Ovary (tissue), 9 donors: ENCODE results near the gene RNASET2. TPM values are rescaled to one million over a fixed set of nuclear protein-coding genes. Genes with fewer than 3 reads are reported as not detected.

Experiments
- DNase-seq, 5 donors: peaks; one replicate each; pipeline ENCODE4 v3.0.0-alpha.2; 2019 to 2020
- H3K27ac ChIP-seq, 2 donors: fragments of 200-600 bp; one replicate each; pipeline versions ENCODE4 v1.5.1 to v1.8.0; 2019 to 2022
- H3K27me3 ChIP-seq: fragments of 200-600 bp; one replicate; pipeline ENCODE4 v1.8.0; 2022
- H3K36me3 ChIP-seq: fragments of 200-600 bp; sonication (generic); one replicate; pipeline ENCODE4 v1.5.1; 2019
- H3K4me1 ChIP-seq: one replicate; pipeline ENCODE4 v1.8.1; 2013; ENCODE audit warnings: mild to moderate bottlenecking, moderate library complexity; ENCODE audit not compliant: insufficient read depth
- H3K4me3 ChIP-seq: fragments of 200-600 bp; sonication (generic); one replicate; pipeline ENCODE4 v1.5.1; 2017
- H3K9me3 ChIP-seq, 2 donors: fragments of 200-600 bp in 1 of 2; sonication (generic) in 1 of 2; one replicate each; pipeline versions ENCODE4 v1.5.1 to v1.8.1; 2013 to 2019; ENCODE audit warnings: mild to moderate bottlenecking in 1 of 2, moderate library complexity in 1 of 2
- CTCF ChIP-seq, 3 donors: fragments of 450-650 bp in 2 of 3; fragments of 200-600 bp in 1 of 3; IDR thresholded peaks; one replicate each; pipeline versions ENCODE4 v1.5.1 to v1.8.0; 2016 to 2022; ENCODE audit warnings: antibody characterized with exemption in 3 of 3, mild to moderate bottlenecking in 1 of 3
- EP300 ChIP-seq: sonication (generic); formaldehyde crosslinking; IDR thresholded peaks from one replicate; pipeline ENCODE4 v1.6.1; 2017; ENCODE audit warnings: antibody characterized with exemption
- POLR2A ChIP-seq: fragments of 450-650 bp; IDR thresholded peaks from one replicate; pipeline ENCODE4 v1.6.1; 2017; ENCODE audit warnings: antibody characterized with exemption, mild to moderate bottlenecking, moderate library complexity
- WGBS, 3 donors: extraction: QIAGEN DNeasy Blood & Tissue Kit in 1 of 3; methylation state at CpG; one replicate each; pipeline versions ENCODE4 v1.1.5 to v1.1.7; 2013 to 2017; 5-methylcytosine and 5-hydroxymethylcytosine counted together
- intact Hi-C, 4 donors: fragments of 100-400 bp; cut with DNase I; formaldehyde crosslinking; loops; one replicate each; pipeline versions ENCODE4 v1.11.0 to v1.15.1; 2022 to 2023
- polyA plus RNA-seq, 2 donors: library from polyadenylated mRNA; stranded (reverse); fragments of 200-250 nt in 1 of 2; fragments of 350-450 nt in 1 of 2; fragmentation: Illumina TruSeq in 1 of 2; extraction: RNeasy Lipid Tissue Mini Kit (QIAGEN cat#74804) in 1 of 2; gene quantifications; one replicate each; pipeline ENCODE4 v1.2.3, GENCODE V29; 2013 to 2014
- total RNA-seq, 7 donors: library from RNA; depleted of rRNA in 2 of 7; stranded (reverse); fragments of >200 nt in 2 of 7; fragmentation: NEBNext Ultra II Directional in 3 of 7; extraction: Animal tissue kit (Norgen Biotek cat#: 25700) in 3 of 7; gene quantifications; one replicate each; pipeline versions ENCODE4 v1.1.0 to v1.2.4, GENCODE V29; 2016 to 2023
- donor health status: DM: no; HTN: no; CAD: no; lungs with moderate emphysema.
- donor health status: DM: no; HTN: no; CAD: no.
- donor health status: Bipolar disorder and iron deficiency.
- donor health status: DM: yes; HTN: yes; CAD: no.
- donor health status: DM: no; HTN: no; CAD: no.
- donor health status: DM: yes; HTN: yes; CAD: no.

The RNASET2 gene
- total and polyA plus RNA-seq, 9 donors: 34.8 to 211 (median 56.0) TPM

GRCh38 chr6:166910601-166911000, 45.7 kb downstream of the RNASET2 start:
- Histone ChIP-seq H3K27me3 (no peaks in the 10 kb centered on the region), H3K4me1 (no peaks in the 10 kb centered on the region), H3K4me3 (no peak overlapping the region), H3K27ac (no peak overlapping the region), H3K9me3 (no peaks in the 10 kb centered on the region), H3K36me3 (no peaks in the 10 kb centered on the region)
- no peak for DNase-seq
- TF ChIP-seq EP300 (no peak), POLR2A (no peak), CTCF (IDR thresholded peaks at IDR 0.05) (no peak)
- WGBS, 3 donors: 86 to 91% (median 88%) methylated on average over 7 of the region's 7 CpGs
- intact Hi-C loops: no loop called here

GRCh38 chr6:166908811-166909210, 47.5 kb downstream of the RNASET2 start:
- Histone ChIP-seq H3K36me3 (no peaks in the 10 kb centered on the region), H3K27ac (no peak overlapping the region), H3K4me1 (no peaks in the 10 kb centered on the region), H3K4me3 (no peak overlapping the region), H3K27me3 (no peaks in the 10 kb centered on the region), H3K9me3 (no peaks in the 10 kb centered on the region)
- TF ChIP-seq POLR2A (no peak), CTCF (IDR thresholded peaks at IDR 0.05) (no peak)
- intact Hi-C loops: no loop called here
- 20 to 43% (median 24%) methylated on average over 2 of the region's 2 CpGs for WGBS, 3 donors
- DNase-seq: no peak

GRCh38 chr6:166907871-166908806, 48.2 kb downstream of the RNASET2 start:
- no peak overlapping the region for H3K4me3 ChIP-seq
- H3K36me3 ChIP-seq: no peaks in the 10 kb centered on the region
- no peaks in the 10 kb centered on the region for H3K27me3 ChIP-seq
- H3K4me1 ChIP-seq: no peaks in the 10 kb centered on the region
- TF ChIP-seq CTCF (IDR thresholded peaks at IDR 0.05): no peak
- no peak for TF ChIP-seq EP300
- TF ChIP-seq POLR2A: no peak
- no peak overlapping the region for H3K27ac ChIP-seq
- intact Hi-C loops: no loop called here
- peak in 1 of 5 donors; percentile 31 for DNase-seq
- no peaks in the 10 kb centered on the region for H3K9me3 ChIP-seq
- 11 to 41% (median 12%) methylated on average over 20 of the region's 20 CpGs for WGBS, 3 donors

- 63 to 79% (median 71%) methylated on average over 8 of the region's 8 CpGs for WGBS, 3 donors
Measured at GRCh38 chr6:166907373-166907841, 48.9 kb downstream of the RNASET2 start.

More at GRCh38 chr6:166907373-166907841, 48.9 kb downstream of the RNASET2 start:
- Histone ChIP-seq H3K9me3 (no peaks in the 10 kb centered on the region), H3K4me3 (no peak overlapping the region), H3K36me3 (no peaks in the 10 kb centered on the region), H3K27me3 (no peaks in the 10 kb centered on the region), H3K4me1 (no peaks in the 10 kb centered on the region), H3K27ac (no peak overlapping the region)
- TF ChIP-seq POLR2A (no peak), CTCF (IDR thresholded peaks at IDR 0.05) (no peak), EP300 (no peak)
- DNase-seq: no peak
- intact Hi-C loops: no loop called here
